DOHH2 (cell line): ENCODE results near the gene ARHGAP1.

Source experiments
- H3F3A ChIP-seq: fragments of 200-600 bp; sonication (generic), shearing (Covaris generic); 2 replicates; pipeline ENCODE4 v1.6.0; 2016; ENCODE audit warnings: antibody characterized with exemption, mild to moderate bottlenecking; ENCODE audit not compliant: control insufficient read depth, insufficient read depth
- H3K27ac ChIP-seq: fragments of 200-600 bp; sonication (generic); 2 replicates; pipeline ENCODE4 v1.5.1; 2014; ENCODE audit warnings: low read depth, mild to moderate bottlenecking, low read length, moderate library complexity
- H3K27me3 ChIP-seq: fragments of 200-600 bp; sonication (generic); 2 replicates; pipeline ENCODE4 v1.6.1; 2014; ENCODE audit warnings: mild to moderate bottlenecking, low read length, mixed read lengths; ENCODE audit not compliant: control insufficient read depth
- H3K36me3 ChIP-seq: fragments of 200-600 bp; sonication (generic); 2 replicates; pipeline ENCODE4 v1.6.1; 2014; ENCODE audit warnings: mild to moderate bottlenecking, low read length, moderate library complexity, mixed read lengths; ENCODE audit not compliant: control insufficient read depth
- H3K4me1 ChIP-seq: fragments of 200-600 bp; sonication (generic); 2 replicates; pipeline ENCODE4 v1.6.1; 2014; ENCODE audit warnings: mild to moderate bottlenecking, low read length, mixed read lengths; ENCODE audit not compliant: control insufficient read depth
- H3K4me2 ChIP-seq: fragments of 200-600 bp; sonication (generic); 2 replicates; pipeline ENCODE4 v1.6.0; 2014; ENCODE audit warnings: mild to moderate bottlenecking, low read length, moderate library complexity
- H3K4me3 ChIP-seq: fragments of 200-600 bp; sonication (generic); 2 replicates; pipeline ENCODE4 v1.5.1; 2014; ENCODE audit warnings: mild to moderate bottlenecking, low read length, mixed read lengths
- H3K79me2 ChIP-seq: fragments of 200-600 bp; sonication (generic); 2 replicates; pipeline ENCODE4 v1.6.1; 2014; ENCODE audit warnings: mild to moderate bottlenecking, low read length, mixed read lengths; ENCODE audit not compliant: control insufficient read depth
- H3K9me2 ChIP-seq: fragments of 200-600 bp; sonication (generic); replicated peaks from 2 replicates; pipeline ENCODE4 v1.6.1; 2014; ENCODE audit warnings: mild to moderate bottlenecking, low read length, mixed read lengths; ENCODE audit not compliant: control insufficient read depth
- H3K9me3 ChIP-seq: fragments of 200-600 bp; sonication (generic); 2 replicates; pipeline ENCODE4 v1.6.1; 2014; ENCODE audit warnings: antibody characterized with exemption, low read length, mixed read lengths; ENCODE audit not compliant: control insufficient read depth, insufficient read depth
- H4K20me1 ChIP-seq: fragments of 200-600 bp; sonication (generic); 2 replicates; pipeline ENCODE4 v1.6.0; 2014; ENCODE audit warnings: low read depth, mild to moderate bottlenecking, antibody characterized with exemption, low read length, moderate library complexity; ENCODE audit not compliant: control insufficient read depth, insufficient read depth
- EZH2phosphoT487 ChIP-seq: fragments of 200-600 bp; sonication (generic); IDR thresholded peaks from 2 replicates; pipeline ENCODE4 v1.6.1; 2017; ENCODE audit warnings: borderline replicate concordance, mild to moderate bottlenecking, antibody characterized with exemption, low read length, moderate library complexity, mixed read lengths
- TF ChIP-seq, protein P1 (sequence below): fragments of 200-600 bp; sonication (generic); IDR thresholded peaks from one replicate; pipeline ENCODE4 v1.5.1; 2014; ENCODE audit warnings: antibody characterized with exemption, mild to moderate bottlenecking, low read depth, low read length; ENCODE audit not compliant: poor library complexity, severe bottlenecking

Gene ARHGAP1

DNA sequence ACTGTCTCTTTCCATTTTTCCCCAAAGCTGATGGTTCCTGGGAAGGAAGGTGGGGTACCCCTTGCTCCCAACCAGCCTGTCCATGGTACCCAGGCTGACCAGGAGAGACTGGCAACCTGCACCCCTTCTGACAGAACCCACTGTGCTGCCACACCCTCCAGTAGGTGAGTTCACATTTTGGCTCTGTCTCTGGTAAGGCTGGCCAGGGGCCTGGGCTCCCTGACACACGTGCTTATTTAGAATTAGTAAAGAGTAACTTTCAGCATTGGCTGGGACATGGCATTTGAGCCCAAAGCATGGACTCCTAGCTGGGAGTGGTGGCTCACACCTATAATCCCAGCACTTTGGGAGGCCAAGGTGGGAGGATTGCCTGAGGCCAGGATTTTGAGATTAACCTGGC, 35.1 kb downstream of the ARHGAP1 start:
- TF ChIP-seq, protein P1, sequence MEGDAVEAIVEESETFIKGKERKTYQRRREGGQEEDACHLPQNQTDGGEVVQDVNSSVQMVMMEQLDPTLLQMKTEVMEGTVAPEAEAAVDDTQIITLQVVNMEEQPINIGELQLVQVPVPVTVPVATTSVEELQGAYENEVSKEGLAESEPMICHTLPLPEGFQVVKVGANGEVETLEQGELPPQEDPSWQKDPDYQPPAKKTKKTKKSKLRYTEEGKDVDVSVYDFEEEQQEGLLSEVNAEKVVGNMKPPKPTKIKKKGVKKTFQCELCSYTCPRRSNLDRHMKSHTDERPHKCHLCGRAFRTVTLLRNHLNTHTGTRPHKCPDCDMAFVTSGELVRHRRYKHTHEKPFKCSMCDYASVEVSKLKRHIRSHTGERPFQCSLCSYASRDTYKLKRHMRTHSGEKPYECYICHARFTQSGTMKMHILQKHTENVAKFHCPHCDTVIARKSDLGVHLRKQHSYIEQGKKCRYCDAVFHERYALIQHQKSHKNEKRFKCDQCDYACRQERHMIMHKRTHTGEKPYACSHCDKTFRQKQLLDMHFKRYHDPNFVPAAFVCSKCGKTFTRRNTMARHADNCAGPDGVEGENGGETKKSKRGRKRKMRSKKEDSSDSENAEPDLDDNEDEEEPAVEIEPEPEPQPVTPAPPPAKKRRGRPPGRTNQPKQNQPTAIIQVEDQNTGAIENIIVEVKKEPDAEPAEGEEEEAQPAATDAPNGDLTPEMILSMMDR: no peak
- TF ChIP-seq EZH2phosphoT487: no peak
- Histone ChIP-seq H3K27ac (no peak overlapping the region), H3K9me3 (no peaks in the 10 kb centered on the region), H3K36me3 (peaks cover 50% of the 10 kb centered on the region), H3K4me2 (no peak overlapping the region), H3K79me2 (no peaks in the 10 kb centered on the region), H3K4me1 (no peaks in the 10 kb centered on the region), H3K4me3 (no peak overlapping the region), H3K9me2 (no peaks in the 10 kb centered on the region), H4K20me1 (no peaks in the 10 kb centered on the region), H3F3A (no peaks in the 10 kb centered on the region), H3K27me3 (no peaks in the 10 kb centered on the region)

- H3K36me3 ChIP-seq: peaks cover 52% of the 10 kb centered on the region
- H3K4me3 ChIP-seq: no peak overlapping the region
- H3F3A ChIP-seq: no peaks in the 10 kb centered on the region
- H3K27me3 ChIP-seq: no peaks in the 10 kb centered on the region
- no peaks in the 10 kb centered on the region for H4K20me1 ChIP-seq
- H3K79me2 ChIP-seq: no peaks in the 10 kb centered on the region
- no peak overlapping the region for H3K27ac ChIP-seq
- no peak for TF ChIP-seq EZH2phosphoT487
- TF ChIP-seq, protein P1: no peak
- no peaks in the 10 kb centered on the region for H3K9me3 ChIP-seq
- no peak overlapping the region for H3K4me2 ChIP-seq
- H3K9me2 ChIP-seq: no peaks in the 10 kb centered on the region
- H3K4me1 ChIP-seq: no peaks in the 10 kb centered on the region
These were observed 35.8 kb downstream of the ARHGAP1 start for GRCh38 chr11:46664612-46665011.

- Histone ChIP-seq H3K79me2 (no peaks in the 10 kb centered on the region), H3K27ac (no peak overlapping the region)
- TF ChIP-seq, protein P1: no peak
- no peak for TF ChIP-seq EZH2phosphoT487
These were observed 37.0 kb downstream of the ARHGAP1 start for GRCh38 chr11:46663277-46663940.

More at GRCh38 chr11:46663277-46663940, 37.0 kb downstream of the ARHGAP1 start:
- Histone ChIP-seq H3K4me3 (no peak overlapping the region), H3K27me3 (no peaks in the 10 kb centered on the region), H3K36me3 (peaks cover 48% of the 10 kb centered on the region), H3K9me2 (no peaks in the 10 kb centered on the region), H3K4me1 (no peaks in the 10 kb centered on the region), H3K4me2 (no peak overlapping the region), H3K9me3 (no peaks in the 10 kb centered on the region), H3F3A (no peaks in the 10 kb centered on the region), H4K20me1 (no peaks in the 10 kb centered on the region)
